HL-60 (cell line): Measurements from ENCODE around the gene LEKR1.

ENCODE experiments used
- POLR2AphosphoS5 ChIP-seq: IDR thresholded peaks from 2 replicates; pipeline ENCODE4 v1.6.1; 2012; ENCODE audit warnings: low read depth
- REST ChIP-seq: IDR thresholded peaks from 2 replicates; pipeline ENCODE4 v1.6.1; 2012; ENCODE audit warnings: low read depth; ENCODE audit not compliant: insufficient replicate concordance

DNA sequence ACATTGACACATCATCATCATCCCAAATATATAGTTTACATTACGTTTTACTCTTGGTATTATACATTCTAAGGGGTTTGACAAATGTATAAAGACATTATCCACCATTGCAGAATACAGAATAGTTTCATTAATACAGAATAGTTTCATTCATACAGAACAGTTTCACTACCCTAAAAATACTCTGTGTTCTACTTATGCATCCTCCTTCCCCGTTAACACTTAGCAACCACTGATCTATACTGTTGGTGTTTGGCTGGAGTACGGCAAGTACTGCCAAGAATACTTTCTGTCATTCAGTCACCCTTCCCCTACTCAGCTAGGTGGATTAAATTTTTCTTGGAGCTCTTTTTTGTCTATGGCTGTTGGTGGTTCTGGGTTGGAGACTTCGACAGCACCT is 33.4 kb downstream of the LEKR1 start:
- TF ChIP-seq REST (no peak), POLR2AphosphoS5 (no peak)
